K562 treated with DMSO at 1 percent for 24 hours (cell line): ENCODE data around the gene NLGN3. TPM values are rescaled to one million over a fixed set of nuclear protein-coding genes. Genes with fewer than 3 reads are reported as not detected.

Experiments
- total RNA-seq: library from RNA; unstranded; fragments of 300-600 nt; gene quantifications from 2 replicates; pipeline ENCODE4 v1.2.3, GENCODE V29; 2022; ENCODE audit warnings: low read depth; ENCODE audit not compliant: insufficient read depth

The NLGN3 gene
- total RNA-seq: 2.3 TPM in 2 replicates

GRCh38 chrX:71144651-71145050 lies at the start of gene NLGN3:
TSS of gene NLGN3 (plus strand) at chrX:71144841. CDS start at chrX:71147750, 2,909 bp downstream.

DNA sequence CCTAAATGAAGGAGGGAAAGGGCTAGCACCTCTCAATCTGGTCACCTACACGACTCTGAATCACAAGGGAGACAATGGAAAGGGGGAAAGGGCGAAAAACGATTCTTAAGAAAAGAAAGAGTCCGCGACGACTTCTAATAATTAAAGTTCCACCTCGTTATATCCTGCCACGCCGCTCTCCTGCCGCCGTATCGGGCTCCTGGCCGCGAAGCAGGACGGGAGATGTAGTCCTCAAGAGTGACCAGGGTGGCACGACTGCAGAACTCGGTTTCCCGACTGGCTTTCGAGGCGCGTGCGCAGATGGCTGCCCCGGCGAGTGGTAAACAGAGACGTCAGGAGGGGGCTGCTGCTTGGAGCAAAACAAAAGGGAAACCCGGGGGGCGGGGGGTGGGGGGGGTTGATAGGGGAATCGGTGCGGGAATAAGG lies 49.1 kb upstream of the NLGN3 start, which contains the start of gene FOXO4:
TSS of gene FOXO4 (plus strand) at position 297 of the 426 bp plus-strand sequence. CDS start 678 bp downstream, outside the sequence.

DNA sequence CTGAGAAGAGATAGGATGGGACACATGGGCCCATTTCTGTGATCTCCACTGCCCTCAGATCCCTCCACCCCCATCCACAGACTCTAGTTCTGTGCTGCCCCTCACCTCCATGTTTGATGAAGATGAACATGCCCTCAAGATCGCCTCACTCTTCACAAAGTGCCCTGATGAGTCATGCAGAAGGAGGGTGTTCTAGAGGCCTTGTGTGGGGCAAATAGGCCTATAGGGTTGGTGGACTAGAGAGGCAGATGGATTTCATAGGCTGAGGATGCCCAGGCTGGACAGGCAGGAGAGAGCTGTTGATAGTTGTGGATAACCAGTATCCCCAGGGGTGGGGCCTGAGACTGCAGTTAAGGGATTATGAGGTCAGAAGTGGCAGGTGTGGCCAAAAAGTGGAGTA lies 38.2 kb upstream of the NLGN3 start, which contains the start of gene CXorf65:
TSS of gene CXorf65 (minus strand) at position 314 of the 400 bp plus-strand sequence. CDS start at position 130, 184 bp downstream.

DNA sequence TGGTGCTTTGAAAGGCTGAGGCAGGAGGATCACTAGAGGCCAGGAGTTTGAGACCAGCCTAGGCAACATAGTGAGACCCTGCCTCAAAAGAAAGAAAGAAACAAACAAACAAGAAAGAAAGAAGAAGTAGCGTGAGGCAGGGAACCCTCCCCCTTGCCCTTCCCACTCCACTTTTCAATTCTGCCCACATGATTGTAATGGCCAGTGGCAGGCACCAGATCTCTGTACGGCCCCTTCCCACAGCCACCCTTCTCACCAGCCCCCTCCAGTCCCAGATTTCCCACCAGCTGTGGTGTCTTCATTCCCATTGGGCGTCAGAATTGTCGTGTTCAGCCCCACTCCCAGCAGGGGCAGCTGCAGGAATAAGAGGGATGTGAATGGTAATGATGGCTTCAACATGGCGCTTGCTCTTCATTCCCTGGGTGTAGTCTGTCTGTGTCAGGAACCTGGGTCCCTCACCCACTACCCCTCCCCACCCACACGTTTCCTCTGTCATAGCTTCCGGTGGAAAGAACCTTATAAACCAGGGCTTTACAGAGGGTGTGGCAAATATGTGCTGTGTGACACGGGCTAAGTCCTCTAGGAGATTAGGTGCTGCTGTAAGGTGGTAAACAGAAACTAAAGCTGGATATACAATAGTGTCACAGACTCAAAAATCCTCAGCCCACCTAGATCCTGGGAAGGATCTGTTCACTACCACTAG lies 33.3 kb upstream of the NLGN3 start, which contains the start of gene IL2RG:
TSS of gene IL2RG (minus strand) at position 437 of the 703 bp plus-strand sequence. CDS start at position 399, 38 bp downstream.

GRCh38 chrX:71118032-71118984 lies 26.3 kb upstream of the NLGN3 start, which contains the start of gene MED12:
TSS of gene MED12 (plus strand) at chrX:71118596. CDS start at chrX:71118755, 159 bp downstream.

Other genes with a start within 250 kb of the NLGN3 start
- 0.65 and 0.86 TPM in 2 replicates for gene TEX11, start 236.1 kb upstream of the NLGN3 start, total RNA-seq
- gene SLC7A3, start 213.7 kb upstream of the NLGN3 start, total RNA-seq: not detected in 2 replicates
- gene SNX12, start 76.5 kb upstream of the NLGN3 start, total RNA-seq: 34.7 and 37.1 TPM in 2 replicates
- gene FOXO4, start 49.0 kb upstream of the NLGN3 start, total RNA-seq: 23.0 and 29.0 TPM in 2 replicates
- 1.0 TPM in 1 of 2 replicates, not detected in the other for gene CXorf65, start 38.1 kb upstream of the NLGN3 start, total RNA-seq
- 9.4 and 9.7 TPM in 2 replicates for gene IL2RG, start 33.3 kb upstream of the NLGN3 start, total RNA-seq
- 31.6 and 35.0 TPM in 2 replicates for gene MED12, start 26.2 kb upstream of the NLGN3 start, total RNA-seq
- not detected in 2 replicates for gene GJB1, start 78.4 kb downstream of the NLGN3 start, total RNA-seq
- 25.1 and 27.4 TPM in 2 replicates for gene ZMYM3, start 109.3 kb downstream of the NLGN3 start, total RNA-seq
- gene NONO, start 138.8 kb downstream of the NLGN3 start, total RNA-seq: 324 and 330 TPM in 2 replicates
- 0.72 TPM in 1 of 2 replicates, not detected in the other for gene ITGB1BP2, start 156.9 kb downstream of the NLGN3 start, total RNA-seq
- gene TAF1, start 221.5 kb downstream of the NLGN3 start, total RNA-seq: 15.4 and 17.9 TPM in 2 replicates